GM21515 (cell line): ENCODE measurements around the gene UNC5C.

ENCODE experiments used
- ATAC-seq: cut with Tn5 transposase; IDR thresholded peaks from one replicate; pipeline ENCODE4 v1.9.1; 2021; ENCODE audit not compliant: unreplicated experiment

UNC5C gene

GRCh38 chr4:95546866-95547714 lies 1.7 kb downstream of the UNC5C start:
- ATAC-seq: no peak

DNA sequence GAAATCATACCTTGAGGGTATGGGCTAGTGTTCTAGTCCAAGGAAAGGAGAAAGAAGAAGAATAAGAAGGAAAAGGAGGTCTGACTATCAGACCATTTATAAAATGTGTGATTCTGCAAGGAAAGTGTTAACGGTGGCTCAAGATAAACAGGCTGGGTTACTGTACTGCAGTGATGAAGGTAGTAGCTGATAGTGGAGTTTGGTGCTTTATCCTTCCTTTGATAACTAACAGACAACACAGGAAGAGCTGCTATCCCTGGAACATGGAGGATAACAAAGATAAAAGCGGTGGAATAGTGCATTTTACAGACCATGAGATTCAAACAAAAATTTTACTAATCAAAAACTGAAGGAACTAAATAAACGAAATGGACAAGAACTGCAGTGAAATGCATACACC lies 2.6 kb downstream of the UNC5C start:
- ATAC-seq: no peak

- no peak for ATAC-seq
Measured at GRCh38 chr4:95545546-95545945, 3.2 kb downstream of the UNC5C start.

DNA sequence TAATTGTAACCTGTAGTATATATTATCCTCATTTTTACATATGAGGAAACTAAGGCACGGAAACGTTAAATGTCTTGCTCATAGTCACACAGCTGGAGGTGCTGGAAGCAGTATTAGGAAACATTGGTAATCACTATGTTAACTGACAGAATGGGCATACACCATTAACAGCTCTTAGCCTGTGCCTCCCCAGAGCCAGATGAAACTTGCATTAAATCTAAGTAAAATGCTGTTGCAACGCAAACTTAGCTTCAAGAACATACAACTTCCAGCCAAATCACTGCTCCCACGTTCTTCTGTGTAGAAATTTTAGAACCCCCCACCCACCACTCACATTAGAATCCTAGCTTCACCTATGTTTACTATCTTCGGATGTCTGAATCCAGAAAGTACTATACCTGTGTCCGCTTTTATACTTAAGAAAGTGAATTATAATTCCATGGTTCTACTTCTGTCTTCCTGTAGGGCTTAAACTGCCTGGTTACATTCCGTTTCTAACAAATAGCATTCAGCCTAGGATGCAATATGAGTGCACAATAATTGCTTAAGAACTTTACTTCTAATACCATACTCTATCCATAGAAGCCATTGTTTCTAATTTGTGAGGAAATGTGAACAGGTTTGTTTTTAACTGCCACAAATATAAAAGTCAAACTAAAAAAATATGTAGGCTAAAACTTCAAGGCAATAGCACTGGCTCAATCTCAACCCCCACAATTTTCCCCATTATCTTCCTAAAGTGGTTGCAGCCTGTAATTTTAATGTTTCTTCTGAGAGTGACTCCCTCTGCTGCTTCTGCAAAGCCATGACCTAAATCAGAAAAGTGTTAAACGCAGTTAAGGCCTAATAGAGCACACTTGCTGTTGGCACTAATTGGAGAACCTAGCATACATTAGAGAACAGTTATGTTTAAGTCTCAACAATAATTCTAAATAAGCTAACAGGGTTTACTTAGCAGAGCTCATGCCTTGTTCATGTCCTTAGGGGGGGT lies 4.4 kb downstream of the UNC5C start:
- ATAC-seq: no peak

- no peak for ATAC-seq
Measured at GRCh38 chr4:95541889-95542607, 6.7 kb downstream of the UNC5C start.

DNA sequence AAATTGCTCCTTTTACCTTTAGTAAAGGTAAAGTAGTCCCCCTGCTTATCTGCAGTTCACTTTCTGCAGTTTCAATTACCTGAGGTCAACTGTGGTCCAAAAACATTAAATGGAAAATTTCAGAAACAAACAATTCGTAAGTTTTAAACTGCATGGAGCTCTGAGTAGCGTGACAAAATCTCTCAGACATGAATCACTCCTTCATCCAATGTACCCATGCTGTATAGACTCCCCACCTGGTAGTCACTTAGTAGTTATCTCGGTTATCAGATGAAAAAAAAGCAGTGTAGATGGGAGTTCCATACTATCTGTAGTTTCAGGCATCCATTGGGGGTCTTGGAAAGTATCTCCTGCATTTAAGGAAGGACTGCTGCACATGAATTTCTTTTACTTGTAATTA lies 7.7 kb downstream of the UNC5C start:
- ATAC-seq: no peak

DNA sequence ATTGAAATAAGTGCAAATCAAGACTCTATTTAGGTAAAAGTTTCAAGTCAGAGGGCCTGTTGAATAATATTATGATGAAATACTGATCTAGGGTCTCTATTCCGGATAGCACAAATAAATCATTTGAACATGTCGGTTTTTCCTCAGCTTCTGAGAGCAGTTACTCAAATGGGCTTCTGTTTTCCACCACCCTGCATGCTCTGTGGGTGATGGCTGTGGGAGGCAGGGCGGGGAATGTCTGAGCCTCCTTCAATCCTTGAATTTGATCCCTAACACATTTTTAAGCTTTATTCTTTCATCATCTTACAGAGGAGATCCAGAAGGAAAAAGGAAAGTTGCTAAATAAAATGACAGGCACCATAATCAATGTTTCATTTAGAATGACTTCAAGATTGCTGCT lies 8.5 kb downstream of the UNC5C start:
- ATAC-seq: no peak

- no peak for ATAC-seq
Measured at GRCh38 chr4:95539106-95539505, 9.7 kb downstream of the UNC5C start.

GRCh38 chr4:95537863-95538488 lies 10.8 kb downstream of the UNC5C start:
- no peak for ATAC-seq

DNA sequence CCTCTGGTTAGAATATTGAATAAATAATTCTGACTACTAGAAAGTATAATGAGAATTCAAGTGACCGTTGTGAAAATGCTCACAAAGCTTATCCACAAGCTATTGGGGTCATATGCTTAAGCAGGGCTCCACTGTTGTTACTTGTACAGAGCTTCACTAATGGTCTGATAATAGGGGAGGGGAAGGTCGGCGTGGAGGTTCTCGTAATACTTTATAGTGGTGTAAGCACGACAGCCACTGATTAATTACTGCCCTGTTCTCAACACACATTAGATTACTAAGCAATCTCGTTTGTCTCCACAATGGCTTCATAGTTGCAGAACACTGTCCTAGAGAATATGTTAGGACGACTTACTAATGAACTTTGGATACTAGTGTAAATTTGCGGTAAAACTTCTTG lies 11.6 kb downstream of the UNC5C start:
- no peak for ATAC-seq

- ATAC-seq: no peak
Measured at GRCh38 chr4:95536650-95537049, 12.1 kb downstream of the UNC5C start.

GRCh38 chr4:95535180-95535579 lies 13.6 kb downstream of the UNC5C start:
- no peak for ATAC-seq

DNA sequence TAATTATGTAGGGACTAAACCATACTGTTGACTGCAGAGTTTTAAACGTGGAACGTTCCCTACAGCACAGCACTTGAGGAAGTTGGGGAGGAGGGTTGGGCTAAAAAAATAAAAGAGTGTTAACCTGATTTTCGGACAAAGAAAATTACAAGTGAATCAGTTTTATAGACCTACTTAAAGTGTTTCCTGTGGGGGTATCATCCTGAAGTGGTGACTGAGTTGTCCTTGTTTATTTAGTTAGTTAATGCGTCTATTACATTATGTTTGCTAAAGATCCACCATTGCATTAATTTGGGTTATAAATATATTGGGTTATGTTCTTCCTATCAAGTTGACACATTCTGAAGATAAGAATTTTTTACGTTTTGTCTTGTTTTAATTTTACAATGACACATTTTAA lies 14.7 kb downstream of the UNC5C start:
- no peak for ATAC-seq

DNA sequence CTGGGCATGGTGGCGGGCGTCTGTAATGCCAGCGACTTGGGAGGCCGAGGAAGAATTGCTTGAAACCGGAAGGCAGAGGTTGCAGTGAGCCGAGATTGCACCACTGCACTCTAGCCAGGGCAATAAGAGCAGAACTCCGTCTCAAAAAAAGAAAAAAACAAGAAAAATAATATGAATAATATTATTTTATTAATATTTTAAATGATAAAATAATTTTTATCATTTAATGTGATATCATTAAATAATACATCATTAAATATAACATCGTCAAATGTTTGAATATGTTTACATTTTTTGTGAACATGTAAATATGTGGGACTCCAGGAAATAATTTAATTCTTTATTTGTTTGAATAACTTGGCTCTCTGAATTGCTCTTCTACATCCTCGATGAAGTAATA lies 15.5 kb downstream of the UNC5C start:
- ATAC-seq: no peak

GRCh38 chr4:95532305-95532704 lies 16.5 kb downstream of the UNC5C start:
- no peak for ATAC-seq

GRCh38 chr4:95531141-95531540 lies 17.6 kb downstream of the UNC5C start:
- no peak for ATAC-seq

DNA sequence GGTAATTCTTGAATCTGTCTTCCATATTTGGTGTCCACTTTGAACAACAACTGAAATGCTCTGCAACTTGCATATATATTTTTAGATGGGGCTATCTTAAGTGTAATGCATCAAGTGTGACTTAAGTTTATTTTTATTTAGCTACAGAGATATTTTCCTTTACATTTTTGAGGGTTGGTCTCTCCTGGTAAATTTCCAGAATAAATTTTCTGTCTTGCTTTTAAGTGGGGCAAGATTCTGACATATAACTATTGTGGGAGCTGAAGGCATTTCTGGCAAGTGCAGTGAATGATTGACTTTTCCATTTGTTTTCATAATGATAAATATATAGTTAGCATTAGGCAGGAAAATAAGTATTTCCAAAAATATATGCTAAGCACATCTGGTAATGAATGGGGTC lies 18.8 kb downstream of the UNC5C start:
- no peak for ATAC-seq

GRCh38 chr4:95528388-95528948 lies 20.3 kb downstream of the UNC5C start:
- ATAC-seq: no peak

GRCh38 chr4:95526075-95526474 lies 22.7 kb downstream of the UNC5C start:
- ATAC-seq: no peak

DNA sequence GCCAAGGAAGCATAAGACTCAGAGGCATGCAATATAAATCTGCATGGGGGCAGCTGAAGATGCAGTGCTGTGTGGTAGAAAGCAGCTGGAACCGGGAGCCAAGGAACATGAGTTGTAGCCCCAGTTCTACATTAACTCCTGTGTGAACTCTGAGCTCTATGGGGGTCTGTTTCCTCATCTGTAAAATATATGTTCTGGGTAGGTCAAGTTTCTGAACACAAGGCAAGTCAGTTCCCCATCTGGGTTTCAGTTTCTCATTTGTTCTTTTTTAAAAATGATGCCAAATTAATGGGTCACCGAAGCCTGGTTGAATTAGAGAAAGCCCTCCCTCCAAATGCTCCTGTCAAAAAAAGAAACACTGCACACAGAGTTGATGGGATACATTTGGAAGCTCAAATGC lies 24.0 kb downstream of the UNC5C start:
- ATAC-seq: no peak

DNA sequence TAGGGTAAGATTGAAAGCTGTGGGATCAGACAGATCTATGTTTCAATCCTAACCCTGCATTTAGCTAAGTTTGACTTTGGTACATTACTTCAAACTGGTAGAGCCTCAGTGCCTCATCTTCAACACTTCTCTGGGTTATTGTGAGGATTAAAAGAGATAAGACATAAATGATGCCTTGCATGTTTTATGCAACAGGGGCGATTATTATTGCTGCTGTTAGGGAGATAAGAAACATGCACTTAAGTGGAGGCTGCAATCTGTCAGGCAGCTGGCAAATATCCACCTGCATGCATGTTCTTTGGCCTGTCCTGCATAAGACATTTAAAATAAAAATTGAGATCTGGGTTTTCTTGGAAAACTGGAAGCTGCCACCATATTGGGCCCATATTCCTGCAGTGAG lies 24.6 kb downstream of the UNC5C start:
- ATAC-seq: no peak
